ENCODE measurements around the gene SENP1.

Gene SENP1

DNA sequence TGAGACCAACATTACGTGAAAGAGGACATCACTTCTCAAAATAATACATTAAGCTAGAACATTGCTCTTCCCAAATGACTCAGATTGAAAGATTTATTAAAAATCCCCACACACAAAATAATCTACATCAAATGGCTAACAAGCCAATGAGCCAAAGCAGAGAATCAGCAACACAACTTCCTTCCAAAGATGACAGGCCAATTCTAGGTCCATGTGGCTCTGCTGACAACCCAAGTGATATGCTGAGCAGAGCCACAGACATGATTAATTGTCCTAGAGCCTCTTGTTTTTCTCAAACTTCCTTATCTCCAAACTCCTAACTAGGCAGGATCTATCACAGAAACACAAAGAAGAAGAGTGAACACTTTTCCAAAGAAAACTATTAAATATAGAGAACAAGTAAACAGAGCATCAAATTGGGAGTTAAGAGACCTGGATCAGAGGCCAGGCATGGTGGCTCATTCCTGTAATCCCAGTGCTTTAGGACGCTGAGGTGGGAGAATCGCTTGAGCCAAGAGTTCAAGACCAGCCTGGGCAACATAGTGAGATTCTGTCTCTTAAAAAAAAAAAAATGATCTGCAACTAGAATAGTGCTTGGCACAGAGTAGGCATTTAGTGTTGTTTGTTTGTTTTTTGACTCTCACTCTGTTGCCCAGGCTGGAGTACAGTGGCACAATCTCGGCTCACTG is 38.5 kb downstream of the SENP1 start:
- DNase-seq (ENCODE audit: low read depth) = no peak

DNA sequence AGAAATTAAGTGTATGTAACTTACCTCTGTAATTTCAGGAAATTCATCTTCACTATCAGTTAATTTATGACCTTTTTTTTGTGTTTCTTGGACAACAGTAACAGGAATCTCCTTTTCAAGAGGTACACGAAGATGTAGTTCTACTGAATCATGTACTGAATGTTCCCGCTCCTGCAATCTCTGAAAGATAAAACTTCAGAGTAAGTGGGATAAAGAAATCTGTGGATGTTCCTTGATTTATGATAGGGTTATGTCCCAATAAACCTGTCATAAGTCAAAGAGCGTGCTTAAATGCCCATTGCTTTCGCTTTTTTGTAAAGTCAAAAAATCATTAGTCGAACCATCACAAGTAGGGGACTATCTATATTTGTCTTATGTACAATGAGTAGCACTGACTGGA is 40.8 kb downstream of the SENP1 start:
- no peak for DNase-seq (ENCODE audit: low read depth)

DNA sequence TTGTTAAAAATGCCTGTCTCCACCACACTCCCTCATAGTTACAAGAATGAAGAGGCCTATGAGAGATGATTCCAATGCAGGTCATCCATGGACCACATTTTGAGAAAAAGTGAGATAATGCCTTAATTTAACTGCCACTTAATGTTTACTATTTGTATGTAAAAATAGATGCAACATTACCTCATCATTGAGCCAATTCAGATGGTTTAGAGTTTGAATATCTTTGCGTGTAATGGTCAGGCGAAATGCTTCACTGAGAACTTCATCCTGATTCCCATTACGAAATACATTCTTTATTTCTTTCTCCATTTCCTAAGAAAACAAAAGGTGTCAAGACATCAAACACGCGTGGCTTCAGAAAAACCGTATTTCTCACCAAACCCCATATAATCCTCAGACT is 42.3 kb downstream of the SENP1 start:
- DNase-seq (ENCODE audit: low read depth) = no peak

DNA sequence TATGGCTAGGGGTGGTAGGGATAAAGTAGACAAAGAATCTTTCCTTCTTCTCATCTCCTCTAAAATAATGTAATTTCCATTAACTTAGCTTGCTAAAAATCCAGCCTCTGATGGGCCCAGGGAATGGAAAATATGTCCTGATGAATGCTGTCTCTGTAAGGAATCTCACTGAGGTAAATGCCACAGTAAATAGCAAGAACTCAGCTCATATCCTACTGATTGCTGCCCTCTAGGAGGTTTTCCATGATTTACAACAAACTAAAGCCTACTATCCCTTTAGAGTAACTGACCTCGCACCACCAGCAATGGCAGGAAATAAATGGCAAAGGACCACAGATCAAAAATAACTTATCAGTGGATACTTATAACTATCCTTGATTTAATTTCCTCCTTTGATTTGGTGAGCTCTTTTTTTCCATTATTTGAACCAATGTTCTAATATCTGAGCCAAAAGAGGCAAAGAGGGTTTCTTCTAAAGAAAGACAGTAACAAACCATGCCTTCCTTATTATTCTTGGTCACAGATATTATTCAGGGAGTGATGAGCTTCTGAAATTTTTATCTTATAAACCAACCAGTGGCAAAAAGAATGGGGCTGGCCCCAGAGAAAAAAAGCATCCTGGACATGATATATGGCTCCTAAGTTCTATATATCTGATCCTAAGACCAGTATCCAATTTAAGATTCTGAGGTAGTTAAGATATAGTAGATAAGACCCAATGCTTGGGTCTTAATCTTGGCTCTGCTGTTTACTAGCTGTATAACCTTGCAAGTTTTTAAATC is 43.8 kb downstream of the SENP1 start:
- no peak for DNase-seq (ENCODE audit: low read depth)

DNA sequence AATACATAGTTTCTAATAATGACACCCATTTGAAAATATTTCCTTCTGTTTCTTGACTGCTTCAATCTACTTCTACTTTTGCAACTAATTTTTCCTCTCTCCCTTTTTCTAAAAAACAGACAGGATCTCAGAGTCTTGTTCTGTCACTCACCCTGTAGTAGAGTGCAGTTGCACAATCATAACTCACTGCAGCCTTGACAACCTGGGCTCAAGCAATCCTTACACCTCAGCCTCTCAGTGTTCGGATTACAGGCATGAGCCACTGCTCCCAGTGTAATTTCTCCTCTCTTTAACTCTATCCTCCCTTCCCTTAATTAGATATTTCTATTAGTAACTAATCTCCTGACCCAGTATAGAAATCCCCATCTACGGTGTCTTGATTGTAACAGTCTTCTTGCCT is 45.4 kb downstream of the SENP1 start:
- no peak for DNase-seq (ENCODE audit: low read depth)

DNA sequence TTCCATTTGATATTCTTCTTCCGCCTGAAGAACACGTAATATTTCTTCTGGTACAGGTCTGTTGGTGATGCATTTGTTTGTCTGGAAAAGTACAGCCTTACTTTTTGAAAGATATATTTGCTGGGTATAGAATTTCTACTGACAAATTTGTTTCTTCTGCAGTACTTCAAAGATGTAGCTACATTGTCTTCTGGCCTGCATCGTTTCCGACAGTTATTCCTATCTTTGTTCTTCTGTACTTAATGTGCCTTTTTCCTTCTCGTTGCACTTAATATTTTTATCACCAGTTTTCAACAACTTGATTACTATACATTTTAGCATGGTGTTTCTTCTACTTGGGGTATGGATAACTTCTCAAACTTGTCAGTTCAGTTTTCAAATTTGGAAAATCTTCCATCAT is 47.1 kb downstream of the SENP1 start:
- no peak for DNase-seq (ENCODE audit: low read depth)

DNA sequence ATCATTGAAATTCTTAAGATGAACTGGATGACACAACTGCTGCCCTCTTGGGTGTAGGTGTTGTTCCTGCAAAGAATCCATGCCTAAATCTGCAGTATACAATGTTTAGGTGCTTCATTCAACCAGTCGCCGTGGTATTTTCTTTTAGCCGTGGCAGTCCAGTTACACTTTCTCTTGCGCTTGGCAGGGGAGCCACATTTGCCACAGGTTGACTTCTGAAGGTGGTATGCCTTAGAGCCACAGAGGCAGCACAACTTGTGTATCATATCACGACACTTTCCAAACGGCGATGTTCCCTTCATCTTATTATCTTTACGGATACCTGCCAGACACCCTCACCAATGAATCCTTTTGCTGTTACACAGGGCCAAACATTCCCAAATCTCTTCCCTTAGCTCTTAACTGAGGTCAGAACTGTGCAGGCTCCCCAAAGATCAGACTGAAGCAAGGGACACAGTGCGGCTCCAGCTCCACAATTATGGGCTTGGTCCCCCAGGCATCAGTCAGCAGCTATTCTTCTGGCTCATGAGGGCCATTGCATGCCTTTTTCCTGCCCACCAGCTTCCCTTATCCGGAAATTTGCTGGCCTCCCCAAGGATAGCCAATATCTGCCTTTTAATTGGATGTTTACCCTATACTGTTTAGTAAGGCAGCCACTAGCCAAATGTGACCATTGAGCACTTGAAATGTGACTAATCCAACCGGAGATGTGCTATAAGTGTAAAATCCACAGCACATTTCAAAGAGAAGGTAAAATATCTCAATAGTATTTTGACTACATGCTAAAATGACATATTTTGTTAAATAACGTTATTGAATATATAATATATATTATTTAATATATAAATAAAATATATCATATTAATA is 50.7 kb downstream of the SENP1 start:
- DNase-seq (ENCODE audit: low read depth) = no peak

DNA sequence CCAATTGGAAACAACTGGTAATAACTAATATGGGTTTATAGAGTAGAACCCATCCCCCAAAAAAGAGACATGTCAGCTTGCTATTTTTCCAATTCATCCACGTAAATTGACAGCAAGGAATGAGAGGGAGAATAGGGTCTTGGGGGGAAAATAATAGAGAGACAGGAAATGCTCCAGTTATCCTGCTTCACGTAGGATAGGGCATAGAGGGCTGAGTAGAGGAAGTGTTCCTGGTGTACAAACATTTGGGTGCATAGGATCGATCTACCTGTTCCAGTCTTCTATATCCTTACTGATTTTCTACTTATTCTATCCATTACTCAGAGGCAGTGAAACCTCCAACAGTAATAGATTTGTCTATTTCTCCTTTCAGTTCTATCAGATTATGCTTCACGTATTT is 52.0 kb downstream of the SENP1 start:
- DNase-seq (ENCODE audit: low read depth) = no peak

DNA sequence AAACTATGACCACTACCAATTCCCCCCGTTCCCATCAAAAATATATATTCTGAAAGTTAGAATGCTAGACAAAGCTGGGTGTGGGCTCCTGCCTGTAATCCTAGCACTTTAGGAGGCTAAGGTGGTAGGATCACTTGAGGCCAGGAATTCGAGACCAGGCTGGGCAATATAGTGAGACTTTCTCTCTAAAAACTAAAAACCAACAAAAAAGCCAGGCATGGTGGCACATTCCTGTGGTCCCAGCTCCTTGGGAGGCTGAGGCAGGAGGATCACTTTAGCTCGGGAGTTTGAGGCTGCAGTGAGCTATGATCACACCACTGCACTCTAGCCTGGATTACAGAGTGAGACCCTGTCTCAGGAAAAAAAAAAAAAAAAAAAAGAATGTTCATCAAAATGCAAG is 52.8 kb downstream of the SENP1 start:
- DNase-seq (ENCODE audit: low read depth) = no peak

DNA sequence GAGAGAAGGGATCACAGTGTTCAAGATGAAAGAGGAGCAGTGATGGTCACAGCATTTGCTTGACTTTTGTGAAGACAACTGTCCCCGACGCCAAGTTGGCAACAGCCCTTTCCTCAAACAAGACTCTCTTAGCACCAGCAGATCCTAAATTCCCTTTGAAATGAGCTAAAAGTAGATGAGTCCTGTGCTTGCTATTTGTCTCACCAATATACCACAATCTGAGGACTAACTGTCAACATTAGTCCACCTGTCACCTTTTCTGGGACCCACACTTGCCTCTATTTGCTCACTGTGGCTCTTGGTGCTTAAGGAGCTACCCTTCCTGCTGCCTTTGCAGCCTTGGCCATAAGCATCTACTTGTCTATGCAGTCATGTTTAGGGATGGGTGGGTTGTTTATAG is 54.2 kb downstream of the SENP1 start:
- no peak for DNase-seq (ENCODE audit: low read depth)

DNA sequence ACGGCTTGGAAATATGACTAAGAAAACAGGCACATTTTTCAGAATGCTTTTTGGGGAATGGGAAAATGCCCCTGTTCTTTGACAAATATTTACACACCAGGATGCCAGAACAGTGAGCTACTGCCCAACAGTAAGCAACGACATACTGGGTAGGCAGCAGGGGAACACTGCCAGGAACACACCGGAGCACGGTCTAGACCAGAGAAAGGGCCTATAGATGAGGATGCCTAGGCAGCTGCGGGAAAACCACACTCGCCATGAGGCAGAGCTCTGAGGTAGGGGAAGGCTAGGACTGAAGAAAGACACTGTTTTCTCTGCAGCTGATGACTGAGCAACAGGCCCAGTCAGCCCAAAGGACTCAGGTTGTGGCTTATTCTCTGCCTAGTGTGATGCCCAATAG is 55.7 kb downstream of the SENP1 start:
- no peak for DNase-seq (ENCODE audit: low read depth)

DNA sequence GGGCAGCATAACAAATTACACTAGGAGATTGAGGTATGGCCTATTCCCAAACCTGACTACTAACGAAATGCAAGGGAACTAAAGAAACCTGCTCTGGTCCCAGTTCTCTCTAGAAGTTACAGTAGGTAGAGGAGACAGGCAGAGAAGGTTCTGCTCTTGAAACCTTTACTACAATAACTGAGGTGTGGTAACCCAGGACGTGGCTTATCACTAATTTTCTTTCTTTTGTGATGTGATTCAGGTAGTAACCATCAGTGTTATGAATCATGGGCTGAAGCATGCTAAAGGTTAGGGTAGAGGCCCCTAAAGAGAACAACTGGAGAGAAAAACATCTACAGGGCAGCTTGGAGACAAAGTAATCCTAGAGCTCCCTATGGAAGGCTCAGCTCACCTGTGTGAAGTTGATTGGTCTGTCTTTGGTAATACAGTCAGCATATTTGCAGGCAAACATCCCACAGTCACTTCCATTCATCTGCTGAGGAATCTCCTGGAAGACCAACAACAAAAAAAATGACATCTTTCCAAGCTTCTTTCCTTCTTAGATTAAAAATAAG is 59.8 kb downstream of the SENP1 start:
- no peak for DNase-seq (ENCODE audit: low read depth)

DNA sequence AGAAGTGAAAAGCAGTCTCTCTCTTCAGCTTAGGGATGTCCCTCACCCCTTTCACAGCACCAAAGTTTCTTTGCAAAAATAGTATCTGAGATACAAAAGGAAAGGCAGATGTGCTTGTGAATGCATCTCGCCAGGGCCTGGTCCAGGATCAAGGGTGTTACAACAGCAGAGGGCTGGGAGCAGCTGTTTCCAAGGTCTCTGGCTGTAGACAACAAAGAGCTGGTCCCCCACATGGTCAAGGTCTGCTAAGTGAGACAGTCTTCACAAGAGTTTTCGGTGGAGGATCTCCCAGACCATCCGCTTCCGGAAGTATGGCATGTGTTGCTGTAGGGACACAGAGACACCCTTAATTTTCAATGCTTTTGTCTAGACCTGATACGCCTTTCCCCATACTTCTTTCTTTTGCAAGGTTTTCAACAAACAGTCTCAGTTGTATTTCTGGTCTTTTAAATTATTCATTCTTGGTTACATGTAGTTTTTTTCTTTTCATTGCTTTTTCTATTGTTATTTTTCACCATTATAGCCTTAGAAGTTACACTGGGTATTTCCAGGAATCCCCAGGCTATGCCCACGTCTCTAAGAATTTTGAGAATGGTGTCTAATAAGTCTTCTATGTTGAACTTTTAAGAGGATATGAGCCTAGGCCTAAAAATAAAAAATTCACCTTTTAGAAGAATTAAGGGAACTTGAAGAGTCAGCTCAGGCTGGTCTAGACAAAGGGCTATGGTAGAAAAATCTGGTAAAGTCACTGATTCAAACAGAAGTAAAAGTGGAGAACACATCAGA is 60.6 kb downstream of the SENP1 start:
- DNase-seq (ENCODE audit: low read depth) = no peak

DNA sequence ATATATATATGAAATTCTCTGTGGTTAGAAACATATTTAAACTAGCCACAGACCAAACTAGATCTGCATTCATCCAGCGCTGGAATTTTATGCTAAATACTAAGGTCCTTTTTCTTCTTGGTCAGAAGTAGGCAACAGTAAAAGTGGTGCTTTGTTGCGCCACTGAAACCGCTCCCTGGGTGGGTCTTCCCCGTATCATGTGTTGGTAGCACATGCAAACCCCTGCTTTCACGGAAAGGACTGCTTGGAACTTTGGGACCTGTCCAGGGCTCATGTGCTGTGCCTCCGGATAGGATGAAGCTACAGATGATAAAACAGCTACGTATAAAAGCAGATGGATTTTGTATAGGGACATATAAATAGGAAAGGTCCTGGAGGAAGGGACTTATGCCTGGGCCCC is 61.5 kb downstream of the SENP1 start:
- no peak for DNase-seq (ENCODE audit: low read depth)

DNA sequence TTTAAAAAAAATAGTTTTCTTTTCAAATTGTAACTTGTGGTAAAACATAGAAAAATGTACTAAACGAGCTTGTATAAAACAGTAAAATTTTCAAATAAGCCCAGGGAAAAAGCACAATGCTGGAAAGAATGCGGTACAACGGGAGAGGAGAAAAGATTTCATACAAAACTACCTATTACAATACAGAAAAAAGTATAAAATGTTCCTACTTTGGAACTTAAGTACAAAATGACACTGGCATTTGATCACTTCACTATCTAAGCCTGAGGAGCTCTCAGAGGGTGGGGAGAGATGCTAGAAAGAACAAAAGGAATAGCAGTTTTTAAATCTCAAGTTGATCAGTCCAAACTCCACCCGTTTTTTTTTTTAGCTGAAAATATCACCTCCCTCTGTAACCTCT is 62.1 kb downstream of the SENP1 start:
- DNase-seq (ENCODE audit: low read depth) = no peak

DNA sequence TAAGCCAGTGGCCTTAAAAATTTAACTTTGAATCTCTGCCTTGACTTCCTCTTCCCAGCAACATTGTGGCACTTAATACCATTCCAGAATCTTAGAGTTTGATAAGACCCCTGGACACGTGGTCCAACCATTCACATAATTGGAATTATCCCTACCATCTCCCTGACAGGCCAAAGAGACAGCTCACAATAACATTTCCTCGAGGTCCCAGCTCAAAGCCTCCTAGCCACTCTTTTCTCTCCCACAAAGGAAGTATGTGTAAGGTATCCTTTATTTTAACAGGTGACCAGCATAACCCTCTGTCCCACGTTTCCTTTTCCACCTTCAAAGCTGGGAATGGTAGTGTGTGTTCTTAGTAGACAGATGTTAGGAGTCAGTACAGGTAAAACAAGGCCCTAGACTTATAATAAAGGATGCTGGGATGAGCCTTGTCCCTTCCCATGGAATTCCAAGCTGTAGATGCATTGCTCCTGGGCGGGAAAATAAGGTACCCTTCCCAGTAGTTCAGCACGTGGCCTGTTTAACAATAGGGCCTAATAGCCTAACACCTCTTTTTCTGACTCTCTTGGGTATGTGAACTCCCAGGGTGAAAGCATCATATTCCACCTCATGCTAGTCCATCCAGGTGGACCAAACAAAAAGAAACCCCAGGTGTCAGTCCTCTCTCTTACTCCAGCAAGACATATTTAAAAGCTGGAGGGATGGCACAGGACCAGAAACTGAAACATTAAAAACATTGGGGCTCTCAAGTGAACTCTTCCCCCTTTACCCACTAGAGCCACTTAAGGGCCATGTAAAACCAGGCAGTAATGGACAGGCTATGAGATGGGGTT is 64.1 kb downstream of the SENP1 start:
- no peak for DNase-seq (ENCODE audit: low read depth)

DNA sequence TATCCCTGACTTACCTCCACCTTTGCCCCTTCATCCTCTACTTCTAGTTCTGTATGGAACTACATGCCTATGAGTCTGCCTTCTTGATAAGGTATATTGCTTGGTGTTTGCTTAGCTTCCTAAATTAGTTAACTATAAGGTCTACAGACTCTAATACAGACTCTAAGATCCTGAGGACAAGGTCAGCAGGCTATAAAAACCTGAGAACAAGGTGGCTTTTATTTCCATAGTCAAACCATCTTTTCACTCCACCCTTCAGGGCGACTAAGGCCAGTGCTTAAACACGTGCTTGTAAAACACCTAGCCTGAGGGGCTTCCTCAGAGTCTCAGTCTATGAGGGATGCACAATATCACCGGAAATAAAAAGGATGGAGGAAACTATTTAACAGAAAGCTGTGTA is 65.5 kb downstream of the SENP1 start:
- no peak for DNase-seq (ENCODE audit: low read depth)

DNA sequence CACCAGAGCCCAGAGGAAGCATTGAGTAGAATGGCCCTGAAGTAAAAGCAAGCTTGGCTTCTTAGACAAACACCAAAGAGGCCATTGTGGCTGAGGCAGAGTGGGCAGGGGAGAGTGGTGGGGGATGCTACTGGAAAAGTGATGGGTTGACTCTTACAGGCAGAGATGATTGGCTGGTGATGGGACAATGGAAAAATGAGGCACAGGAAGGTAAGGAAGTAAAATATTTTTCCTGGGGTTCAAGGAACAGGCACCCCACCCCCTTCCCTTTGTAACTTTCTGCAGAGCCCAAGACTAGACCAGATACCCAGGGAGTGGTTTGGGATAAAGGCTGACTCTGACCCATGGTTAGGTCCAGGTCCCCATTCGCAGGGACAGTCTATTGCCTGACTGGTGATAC is 66.7 kb downstream of the SENP1 start:
- no peak for DNase-seq (ENCODE audit: low read depth)

DNA sequence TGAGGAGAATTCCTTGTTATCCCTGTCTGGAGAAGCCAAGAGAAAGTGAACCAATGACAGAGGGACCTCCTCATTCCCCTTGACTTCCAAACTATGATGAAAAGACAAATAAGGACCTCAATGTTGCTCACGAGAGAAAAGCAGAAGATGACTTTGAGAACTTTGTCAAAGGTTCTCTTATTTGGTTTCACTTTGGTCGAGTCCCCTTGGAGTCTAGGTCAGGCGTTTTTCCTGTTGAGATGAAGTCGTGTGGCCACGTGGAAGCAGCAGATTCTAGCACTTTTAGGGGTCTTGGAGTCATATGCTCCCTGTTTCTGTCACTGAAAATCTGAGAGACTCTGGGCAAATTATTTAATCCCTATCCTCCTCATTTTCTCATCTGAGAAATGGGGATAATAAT is 67.8 kb downstream of the SENP1 start:
- no peak for DNase-seq (ENCODE audit: low read depth)

DNA sequence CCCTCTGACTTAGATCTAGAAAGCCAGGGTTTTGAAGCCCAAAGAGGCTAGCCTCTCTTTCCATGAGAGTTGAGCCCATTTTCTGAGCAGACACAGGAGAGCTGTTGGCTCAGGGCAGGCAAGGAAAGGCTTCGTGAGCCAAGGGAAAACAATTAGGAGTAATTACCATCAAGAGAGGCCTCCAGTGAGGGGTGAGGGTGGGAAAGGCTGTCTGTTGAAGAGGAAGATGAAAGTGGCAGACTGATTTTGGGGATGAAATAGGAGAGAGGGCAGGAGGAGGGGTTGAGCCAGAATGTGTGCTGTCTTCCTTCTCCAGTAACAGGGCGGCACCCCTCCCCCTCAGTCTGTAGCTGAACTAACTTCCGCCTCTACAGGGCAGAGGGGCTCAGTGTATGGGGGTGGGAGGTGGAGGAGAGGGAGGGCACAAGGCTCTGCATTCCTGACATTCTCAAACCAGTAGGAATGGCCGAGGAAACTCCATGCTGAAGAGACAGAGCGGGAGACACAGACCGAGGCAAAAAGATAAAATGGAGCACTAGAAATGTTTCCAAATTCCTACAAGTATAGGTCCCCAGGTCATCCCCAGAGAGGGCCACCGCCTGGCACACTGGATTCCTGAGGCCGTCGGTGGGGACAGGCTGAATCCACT is 68.5 kb downstream of the SENP1 start:
- no peak for DNase-seq (ENCODE audit: low read depth)

Measured in activated T-cell treated with anti-CD3 and anti-CD28 coated beads for 1 hour (primary cell).